ENCODE measurements around the gene ANKRD28.
"Not testable (repeated sequence)": the region's sequence is repeated elsewhere in the genome, so short reads cannot be mapped to it uniquely, and the experiment has no call there.

Gene ANKRD28

DNA sequence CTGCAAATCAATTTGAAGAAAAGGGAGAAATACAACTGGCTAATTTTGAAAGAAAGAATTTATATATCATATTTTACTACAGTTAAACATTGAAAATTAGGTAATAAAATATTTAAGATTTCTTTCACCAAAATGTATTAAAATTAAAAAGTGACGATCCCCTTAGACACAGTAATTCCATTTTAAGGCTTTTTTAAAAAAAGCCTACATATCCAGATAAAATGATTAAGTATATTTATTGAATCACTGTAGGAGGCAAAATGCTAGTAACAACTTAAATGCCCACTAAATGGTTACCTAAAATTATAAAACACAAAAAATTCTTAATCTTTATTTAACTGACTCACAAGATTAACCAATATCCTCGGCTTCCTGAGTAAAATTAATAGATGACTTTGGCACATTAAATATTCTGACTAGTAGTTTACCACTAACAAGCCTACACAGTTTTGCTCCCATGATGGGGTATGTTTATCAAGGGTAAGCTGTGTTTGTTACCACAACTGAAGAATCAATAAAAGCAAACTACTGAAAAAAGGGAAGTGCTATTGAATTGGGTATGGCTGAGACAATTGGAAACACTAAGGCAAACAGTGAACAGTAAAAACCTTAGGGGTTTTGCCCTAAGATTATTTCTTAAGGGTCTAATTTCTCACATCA is 28.4 kb downstream of the ANKRD28 start:
- DNase-seq: no peak

DNA sequence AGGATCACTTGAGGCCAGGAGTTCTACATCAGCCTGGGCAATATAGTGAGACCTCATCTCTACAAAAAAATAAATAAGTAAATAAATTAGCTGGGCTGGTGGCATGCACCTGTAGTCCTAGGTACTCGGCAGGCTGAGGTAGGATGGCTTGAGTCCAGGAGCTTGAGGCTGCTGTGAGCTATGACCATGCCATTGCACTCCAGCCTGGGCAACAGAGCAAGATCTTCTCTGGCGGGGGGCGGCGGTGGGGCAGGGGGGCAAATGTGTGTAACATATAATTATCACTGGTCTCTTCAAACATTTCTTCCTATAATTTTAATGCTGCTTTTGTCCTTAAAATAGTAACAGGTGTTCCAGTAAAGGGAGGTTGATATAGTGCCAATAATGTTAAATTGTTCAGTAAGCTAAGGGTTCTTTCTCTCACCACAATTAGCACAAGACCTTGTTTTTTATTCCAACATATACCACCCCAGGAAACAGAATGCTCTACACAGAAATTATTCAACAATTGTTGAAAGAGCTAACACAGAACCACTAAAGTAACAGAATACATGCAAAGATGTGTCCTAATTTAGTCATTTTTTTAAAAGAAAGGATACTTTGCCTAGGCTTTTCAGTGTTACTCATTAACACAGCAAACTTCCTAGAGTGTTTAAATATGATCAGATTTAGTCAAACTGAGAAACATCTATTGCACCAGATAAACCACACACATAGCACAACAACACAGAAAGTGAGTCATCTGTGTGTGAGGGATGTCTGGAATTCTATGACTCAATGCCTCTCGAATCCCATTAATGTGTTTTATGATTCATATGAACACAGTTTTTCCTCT is 29.1 kb downstream of the ANKRD28 start:
- no peak for DNase-seq

DNA sequence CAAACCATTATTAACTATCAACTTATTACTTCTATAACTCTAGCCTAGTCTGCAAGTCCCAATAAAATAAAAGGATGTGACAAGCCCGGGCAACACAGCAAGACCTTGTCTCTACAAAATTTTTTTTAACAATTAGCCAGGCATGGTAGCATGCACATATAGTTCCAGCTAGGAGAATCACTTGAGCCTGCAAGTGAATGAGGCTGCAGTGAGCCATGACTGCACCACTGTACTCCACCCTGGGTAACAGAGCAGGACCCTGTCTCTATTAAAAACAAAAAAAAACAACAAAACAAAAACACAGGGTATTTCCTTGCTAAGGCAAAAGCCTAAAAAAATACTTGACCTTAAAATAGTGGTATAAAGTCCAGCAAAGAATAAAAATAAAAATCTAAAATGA is 31.4 kb downstream of the ANKRD28 start:
- DNase-seq: no peak

DNA sequence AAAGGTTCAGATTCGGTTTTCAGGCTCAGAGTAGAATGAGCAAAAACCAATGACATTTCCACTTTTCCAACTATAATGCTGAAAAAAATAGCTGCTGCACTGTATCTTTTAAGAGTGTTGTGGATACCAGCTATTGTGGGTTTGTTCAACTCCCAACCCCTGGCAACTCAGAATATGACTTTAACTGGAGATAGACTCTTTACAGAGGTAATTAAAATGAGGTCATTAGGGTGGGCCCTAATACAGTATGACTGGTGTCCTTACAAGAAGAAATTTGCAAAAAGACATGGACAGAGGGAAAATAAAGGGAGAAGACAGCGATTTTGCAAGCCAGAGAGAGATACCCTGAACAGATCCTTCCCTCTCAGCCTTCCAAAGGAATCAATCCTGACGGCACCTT is 39.5 kb downstream of the ANKRD28 start:
- no peak for DNase-seq

DNA sequence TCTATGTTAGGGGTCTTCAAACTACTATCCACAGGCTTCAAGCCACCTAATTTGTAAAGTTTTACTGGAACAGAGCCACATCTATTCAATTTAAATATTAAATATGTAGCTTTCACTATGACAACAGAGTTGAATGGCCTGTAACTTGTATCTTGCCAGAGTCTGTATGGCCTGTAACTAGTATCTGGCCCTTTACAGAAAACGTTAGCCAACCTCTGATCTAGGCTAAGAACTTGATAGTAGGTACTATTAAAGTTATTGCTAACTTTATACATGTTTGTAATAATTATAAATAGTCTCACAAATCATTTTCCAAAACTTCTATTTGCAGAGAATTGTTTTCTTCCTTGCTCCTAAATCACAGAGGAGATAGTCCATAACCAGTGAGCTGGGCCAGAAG is 40.0 kb downstream of the ANKRD28 start:
- DNase-seq: no peak

DNA sequence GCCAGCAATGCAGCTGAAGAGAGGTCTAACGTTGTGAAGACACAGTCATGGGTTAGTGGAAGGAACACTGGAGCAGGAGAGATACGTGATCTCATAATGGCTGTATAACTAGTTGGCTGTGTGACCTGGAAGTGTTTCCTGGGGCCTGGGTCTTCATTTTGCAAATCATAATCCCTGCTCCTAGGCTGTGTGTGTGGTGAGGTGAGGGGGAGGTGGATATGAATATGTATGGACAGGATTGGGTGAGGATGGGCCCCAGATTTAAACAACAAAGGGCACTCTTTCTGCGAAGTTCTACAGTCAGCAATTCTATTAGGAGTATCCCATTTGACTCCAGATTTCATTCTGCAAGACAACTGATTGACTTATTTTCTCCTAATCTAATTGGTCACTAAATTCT is 41.3 kb downstream of the ANKRD28 start:
- DNase-seq: no peak

DNA sequence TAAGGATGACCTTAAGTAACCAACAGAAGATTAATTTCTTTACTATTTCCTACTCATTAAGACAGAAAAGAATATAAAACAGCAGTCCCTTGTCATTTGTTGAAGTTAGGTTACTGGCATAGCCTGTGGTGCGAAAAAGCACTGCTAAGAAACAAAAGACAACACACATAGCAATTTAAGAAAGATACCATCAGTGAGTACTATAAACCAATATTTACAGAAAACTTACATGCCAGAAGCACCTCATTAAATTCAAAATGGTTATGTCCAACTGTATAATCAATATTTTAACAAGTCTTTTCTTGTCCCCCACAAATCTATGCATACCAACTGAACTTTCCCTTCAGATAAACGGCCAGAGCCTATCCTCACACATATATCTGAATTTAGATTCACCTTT is 42.0 kb downstream of the ANKRD28 start:
- DNase-seq: no peak

DNA sequence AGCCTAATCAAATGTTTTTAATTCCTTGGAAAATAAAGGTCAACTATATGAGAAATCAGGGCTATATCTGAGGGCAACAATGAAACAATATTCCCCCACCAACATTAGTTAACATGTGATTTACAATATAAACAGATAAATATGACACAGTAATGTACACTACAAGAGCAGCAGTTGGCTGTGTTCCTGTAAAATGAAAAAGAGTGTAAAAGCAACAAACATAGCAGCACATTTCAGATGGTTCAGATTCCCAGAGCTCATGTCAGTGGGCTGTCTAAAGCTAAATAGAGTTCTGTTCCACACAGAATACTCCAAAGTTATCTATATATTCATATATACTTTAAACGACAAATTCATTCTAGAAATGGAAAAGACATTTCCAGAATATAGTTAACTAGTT is 42.6 kb downstream of the ANKRD28 start:
- DNase-seq: no peak

DNA sequence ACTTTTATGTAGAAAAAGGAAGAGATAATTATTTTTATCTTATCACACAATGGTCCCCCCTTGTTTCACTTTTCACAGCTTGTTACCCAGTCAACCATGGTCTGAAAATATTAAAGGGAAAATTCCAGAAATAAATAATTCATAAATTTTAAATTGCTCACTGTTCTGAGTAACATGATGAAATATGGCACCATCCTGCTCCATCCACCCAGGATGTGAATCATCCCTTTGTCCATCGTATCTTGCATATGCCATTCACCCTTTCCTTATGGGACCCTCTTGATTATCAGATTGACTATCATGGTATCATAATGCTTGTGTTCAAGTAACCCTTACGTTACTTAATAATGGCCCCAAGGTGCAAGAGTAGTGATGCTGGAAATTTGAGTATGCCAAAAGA is 43.7 kb downstream of the ANKRD28 start:
- no peak for DNase-seq

DNA sequence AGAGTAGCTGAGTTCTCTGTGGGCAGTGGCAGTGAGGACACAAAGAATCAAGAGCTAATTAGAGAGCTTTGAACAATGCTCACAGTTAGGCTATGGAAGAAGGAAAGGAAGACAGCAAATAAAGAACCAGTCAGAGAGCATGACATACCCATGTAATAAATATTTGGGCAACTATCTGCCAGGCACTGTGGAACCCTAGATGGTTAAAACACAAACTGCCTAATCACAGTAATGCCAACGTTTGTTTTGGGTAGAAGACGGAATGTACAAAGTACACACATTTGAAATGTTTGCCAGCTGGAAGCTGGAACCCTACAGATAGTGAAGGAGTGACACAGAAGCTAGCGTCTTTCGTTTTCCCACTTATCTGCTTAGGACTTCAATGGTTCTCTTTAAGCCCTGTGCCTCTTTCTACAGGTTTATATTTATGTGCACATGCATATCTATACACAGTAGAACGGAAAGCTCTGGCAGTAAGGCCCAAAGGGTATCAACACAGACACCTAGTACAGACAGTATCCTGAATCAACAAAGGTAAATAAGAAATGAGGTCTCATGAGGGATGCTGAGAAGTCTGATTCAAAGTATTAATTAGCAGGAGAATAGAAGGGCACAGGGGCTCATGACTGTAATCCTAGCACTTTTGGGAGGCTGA is 44.6 kb downstream of the ANKRD28 start:
- no peak for DNase-seq

DNA sequence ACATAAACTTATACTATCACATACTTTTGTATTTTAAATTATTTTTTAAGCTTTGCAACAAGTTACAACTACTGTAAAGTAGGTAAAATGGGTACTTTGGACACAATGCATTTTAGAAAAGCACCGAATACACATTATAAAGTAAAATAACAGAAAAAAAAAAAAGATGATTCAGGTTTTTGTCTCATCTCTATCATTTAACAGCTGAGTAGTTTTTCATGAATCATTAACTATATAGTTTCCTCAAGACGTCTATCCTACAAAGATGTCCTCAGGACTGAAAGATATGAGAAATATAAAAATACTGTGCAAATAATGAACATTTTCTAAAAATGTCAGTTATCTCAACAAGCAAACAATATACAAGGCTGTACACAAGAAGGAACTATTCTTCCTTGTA is 46.9 kb downstream of the ANKRD28 start:
- no peak for DNase-seq

DNA sequence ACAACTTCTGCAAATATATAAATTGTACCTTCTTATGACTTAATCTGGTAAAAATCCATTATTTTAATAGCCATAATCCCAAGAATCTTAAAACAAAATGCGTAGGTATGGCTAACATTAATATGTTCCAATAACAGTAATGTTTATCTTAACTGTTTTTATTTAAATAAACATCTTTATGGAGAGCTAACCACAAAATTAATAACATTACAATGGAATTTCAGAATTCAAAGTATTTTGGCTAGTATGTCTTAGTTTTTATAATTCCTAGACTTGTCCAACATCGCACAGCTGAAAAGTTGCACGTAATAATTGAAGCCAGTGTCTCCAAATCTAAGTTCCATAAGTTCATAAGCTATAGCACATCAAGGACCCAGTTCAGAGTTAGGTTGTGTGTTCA is 47.6 kb downstream of the ANKRD28 start:
- no peak for DNase-seq

DNA sequence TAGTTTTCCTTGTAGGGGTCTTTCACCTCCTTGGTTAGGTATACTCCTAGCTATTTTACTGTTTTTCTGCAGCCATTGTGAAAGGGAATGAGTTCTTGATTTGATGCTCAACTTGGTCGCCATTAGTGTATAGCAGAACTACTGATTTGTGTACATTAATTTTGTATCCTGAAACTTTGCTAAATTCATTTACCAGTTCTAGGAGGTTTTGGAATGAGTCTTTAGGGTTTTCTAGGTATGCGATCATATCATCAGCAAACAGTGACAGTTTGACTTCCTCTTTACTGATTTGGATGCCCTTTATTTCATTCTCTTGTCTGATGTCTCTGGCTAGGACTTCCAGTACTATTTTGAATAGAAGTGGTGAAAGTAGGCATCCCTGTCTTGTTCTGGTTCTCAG is 51.9 kb downstream of the ANKRD28 start:
- DNase-seq: not testable (repeated sequence)

DNA sequence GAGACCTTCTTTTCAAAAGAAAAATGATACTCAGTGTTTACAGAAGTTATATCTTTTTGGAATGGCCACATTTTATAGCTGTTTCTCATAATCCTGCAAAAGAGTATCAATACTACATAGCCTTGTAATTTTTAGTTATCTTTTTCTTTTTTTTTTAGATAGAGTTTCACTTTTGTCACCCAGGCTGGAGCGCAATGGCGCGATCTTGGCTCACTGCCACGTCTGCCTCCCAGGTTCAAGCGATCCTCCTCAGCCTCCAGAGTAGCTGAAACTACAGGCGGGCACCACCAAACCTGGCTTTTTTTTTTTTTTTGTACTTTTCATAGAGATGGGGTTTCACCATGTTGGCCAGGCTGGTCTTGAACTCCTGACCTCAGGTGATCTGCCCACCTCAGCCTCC is 53.6 kb downstream of the ANKRD28 start:
- no peak for DNase-seq

DNA sequence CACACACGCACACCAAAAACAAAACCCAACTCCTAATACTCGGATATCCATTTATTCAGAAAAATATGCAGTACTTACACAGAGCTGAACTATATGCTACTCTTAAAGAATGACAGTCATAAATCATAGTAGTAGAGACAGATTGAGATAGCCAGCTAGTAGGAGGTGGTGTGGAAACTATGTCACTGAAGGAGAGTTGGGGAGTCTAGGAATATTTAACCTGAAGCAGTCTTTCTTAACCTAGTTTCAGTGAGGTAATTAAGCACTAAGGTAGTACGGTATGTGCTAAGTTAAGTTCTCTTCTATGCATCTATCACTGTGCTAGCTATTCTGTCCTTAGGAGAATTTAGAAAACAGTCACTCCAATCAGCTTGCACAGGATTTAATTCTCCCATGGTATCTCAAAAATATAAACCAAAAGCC is 54.2 kb downstream of the ANKRD28 start:
- no peak for DNase-seq

DNA sequence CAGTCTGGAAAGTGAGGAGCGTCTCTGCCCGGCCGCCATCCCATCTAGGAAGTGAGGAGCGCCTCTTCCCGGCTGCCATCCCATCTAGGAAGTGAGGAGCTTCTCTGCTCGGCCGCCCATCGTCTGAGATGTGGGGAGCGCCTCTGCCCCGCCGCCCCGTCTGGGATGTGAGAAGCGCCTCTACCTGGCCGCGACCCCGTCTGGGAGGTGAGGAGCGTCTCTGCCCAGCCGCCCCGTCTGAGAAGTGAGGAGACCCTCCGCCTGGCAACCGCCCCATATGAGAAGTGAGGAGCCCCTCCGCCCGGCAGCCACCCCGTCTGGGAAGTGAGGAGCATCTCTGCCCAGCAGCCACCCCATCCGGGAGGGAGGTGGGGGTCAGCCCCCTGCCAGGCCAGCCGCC is 55.5 kb downstream of the ANKRD28 start:
- not testable (repeated sequence) for DNase-seq

DNA sequence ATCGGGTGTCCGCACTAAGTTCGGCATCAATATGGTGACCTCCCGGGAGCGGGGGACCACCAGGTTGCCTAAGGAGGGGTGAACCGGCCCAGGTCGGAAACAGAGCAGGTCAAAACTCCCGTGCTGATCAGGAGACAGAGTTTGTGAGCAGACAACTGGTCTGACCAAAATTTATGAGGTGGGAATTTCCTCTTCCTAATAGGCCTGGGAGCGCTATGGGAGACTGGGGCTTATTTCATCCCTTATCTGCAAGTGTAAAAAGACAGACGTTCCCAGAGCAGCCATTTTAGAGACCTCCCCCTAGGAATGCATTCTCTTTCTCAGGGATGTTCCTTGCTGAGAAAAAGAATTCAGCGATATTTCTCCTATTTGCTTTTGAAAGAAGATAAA is 59.2 kb downstream of the ANKRD28 start:
- not testable (repeated sequence) for DNase-seq

DNA sequence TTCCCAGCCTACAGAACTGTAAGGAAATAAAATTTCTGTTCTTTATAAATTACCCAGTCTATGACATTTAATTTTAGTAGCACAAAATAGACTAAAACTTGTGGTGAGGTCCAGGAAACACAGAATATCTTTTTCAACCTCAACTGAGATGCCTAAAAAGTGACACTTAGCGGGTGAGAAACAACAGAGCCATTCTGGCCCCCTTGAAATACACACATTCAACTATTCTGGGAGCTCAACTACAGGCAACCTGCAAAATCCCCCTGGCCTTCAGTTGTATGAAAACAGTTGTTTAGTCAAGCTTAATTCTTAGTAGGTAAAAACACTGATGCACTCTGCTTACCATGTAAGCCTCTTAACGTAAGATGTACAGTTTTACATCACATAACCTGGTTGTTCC is 66.8 kb downstream of the ANKRD28 start:
- DNase-seq: no peak

DNA sequence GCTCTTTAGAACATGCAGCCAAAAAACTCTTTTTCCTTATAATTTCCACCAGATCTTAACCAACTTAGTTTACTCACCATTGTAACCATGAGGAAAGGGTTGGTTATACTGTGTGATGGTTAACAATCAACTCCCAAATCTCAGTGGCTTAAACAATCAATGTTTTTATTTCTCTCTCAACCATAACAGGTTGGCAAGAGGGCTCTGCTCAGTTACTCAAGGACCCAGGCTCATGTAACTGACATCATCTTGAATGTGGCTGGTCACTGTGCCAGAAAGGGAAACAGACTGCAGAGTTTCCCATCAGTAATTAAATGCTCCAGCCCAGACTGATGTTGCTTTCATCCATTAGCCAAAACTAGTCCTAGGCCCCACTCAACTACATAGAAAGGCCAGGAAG is 69.0 kb downstream of the ANKRD28 start:
- no peak for DNase-seq

DNA sequence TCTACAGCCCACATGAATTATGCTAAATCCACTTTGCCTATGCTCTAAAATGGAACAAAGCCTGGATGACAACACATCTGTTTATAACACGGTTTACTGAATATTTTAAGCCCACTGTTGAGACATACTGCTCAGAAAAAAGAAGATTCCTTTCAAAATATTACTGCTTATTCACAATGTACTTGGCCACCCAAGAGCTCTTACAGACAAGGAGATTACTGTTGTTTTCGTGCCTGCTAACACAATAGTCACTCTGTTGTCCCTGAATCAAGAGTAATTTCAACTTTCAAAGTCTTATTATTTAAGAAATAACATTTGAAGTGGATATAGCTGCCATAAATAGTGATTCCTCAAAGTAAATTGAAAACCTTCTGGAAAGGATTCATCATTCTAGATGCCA is 70.9 kb downstream of the ANKRD28 start:
- no peak for DNase-seq

DNA sequence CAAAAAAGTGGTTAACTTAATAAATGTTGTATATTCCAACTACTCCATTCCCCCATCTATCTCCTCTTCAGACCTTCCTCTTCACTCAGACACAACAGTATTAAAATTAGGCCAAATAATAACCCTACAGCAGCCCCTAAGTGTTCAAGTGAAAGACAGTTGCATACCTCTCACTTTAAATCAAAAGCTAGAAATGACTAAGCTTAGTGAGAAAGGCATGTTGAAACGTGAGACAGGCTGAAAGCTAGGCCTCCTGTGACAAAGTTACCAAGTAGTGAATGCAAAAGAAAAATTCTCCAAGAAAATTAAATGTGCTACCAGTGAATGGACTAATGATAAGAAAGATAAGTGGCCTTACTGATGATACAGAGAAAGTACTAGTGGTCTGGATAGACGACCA is 71.7 kb downstream of the ANKRD28 start:
- no peak for DNase-seq

DNA sequence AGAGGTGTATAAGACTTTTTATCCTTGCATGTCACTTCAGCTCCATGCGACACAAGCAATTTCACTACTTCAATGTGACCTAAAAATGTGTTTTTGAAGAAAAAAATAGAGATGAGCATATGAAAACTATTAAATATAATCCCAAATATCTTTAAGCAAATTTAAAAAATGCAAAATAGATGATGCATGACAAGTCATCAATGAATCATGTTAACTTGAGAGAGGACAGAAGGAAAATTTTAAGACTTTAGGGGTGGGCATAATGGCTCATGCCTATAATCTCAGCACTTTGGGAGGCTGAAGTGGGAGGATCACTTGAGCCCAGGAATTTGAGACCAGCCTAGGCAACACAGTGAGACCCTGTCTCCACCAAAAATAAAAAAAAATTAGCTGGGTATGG is 73.3 kb downstream of the ANKRD28 start:
- no peak for DNase-seq

DNA sequence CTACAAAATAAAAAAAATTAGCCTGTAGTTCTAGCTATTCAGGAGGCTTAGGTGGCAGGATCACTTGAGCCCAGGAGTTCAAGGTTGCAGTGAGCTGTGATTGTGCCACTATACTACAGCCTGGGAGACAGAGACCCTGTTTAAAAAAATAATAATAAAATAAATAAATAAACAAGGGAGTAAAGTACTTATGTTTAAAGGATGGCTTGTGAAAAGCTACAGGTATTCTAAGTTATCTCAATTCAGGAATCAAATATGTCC is 74.2 kb downstream of the ANKRD28 start:
- no peak for DNase-seq

DNA sequence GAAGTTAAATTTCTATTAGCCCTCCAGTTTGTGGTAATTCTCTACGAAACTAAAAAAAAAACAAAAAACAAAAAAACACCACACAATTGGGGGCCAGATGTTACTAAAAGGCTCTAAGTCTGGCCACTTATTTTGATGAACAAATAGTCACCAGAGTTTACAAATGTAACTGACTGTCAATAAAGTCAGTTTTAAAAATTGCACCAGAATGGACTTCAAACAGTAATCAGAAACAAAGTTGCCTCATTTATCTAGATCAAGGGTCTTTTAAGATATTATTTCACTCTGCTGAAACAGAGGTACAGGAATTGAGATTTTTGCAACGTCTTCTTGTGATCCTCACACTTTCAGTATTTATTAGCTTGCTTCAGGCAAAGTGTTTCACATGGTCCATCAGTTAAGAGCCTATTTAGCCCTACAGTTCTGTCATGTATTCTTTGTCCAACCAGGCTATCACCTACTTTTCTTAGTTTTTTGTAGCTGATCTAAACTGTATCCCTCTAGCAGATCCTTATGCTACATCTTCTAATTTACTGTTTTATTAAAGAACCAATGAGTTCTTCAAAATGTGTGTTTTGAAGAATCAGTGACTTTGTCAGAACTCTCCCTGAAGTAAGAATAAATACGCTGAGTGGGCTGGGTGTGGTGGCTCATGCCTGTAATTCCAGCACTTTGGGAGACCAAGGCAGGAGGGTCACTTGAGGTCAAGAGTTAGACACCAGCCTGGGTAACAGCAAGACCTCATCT is 74.7 kb downstream of the ANKRD28 start:
- no peak for DNase-seq
